NCI-H345 treated with DMSO at 0.1 percent for 48 hours (cell line): ENCODE results near the gene IPPK.
A peak's percentile ranks its signal among the peaks of the same experiment; 100 is the strongest.

Experiments used
- DNase-seq: peaks from one replicate; lab custom pipeline; 2025; ENCODE audit not compliant: unreplicated experiment; lab: John Stamatoyannopoulos, UW

The IPPK gene

DNA sequence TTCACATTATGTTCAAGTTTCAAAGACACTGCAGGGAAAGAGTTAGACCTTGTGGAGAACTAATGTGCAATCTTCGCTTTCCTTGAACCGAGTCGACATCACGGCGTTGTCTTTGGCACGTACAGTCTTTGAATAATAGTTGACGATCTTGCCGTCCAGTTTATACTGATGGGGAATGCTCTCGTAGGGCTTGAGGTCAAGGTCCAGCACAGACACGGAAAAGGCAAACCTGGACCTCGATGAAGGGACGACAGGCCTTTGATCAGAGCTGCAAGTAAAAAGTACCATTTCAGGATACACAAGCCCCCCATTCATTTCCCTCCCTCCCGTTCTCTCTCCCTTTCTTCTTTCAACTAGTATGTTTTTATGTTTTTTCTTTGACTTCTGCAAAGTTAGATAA is 54.1 kb downstream of the IPPK start:
- no peak for DNase-seq

DNA sequence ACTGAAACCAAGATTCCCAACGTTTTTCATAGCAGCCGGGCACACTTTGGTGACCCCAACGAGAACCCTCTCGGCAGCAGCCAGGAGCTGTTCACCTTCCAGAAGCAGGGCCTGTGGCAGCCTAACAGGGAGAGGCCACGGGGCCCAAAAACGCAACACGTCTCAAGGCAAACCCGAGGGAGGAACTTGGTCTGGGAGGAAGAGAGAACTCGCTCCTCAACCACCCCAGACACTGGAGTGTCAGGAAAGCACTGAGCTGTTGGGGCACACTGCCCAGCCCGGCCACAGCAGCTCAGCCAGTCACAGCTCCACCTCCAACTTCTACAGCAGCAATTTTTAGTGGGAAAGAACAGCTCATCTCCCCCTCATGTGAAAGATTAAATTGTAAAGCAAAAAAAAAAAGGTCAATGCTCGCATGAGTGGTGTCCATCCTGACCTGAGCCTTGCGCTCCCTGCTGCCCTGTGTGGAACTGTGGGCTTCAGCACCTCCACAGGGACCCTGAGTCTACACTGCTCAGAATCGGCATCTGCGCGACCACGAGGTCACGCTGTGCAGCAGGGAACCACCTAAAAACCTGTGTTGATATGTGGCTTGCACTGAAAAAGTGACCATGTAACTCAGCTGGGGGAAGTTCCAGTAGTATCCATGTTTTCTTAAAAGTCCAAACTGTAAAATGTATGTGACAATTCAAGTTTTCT is 55.0 kb downstream of the IPPK start:
- DNase-seq = no peak

DNA sequence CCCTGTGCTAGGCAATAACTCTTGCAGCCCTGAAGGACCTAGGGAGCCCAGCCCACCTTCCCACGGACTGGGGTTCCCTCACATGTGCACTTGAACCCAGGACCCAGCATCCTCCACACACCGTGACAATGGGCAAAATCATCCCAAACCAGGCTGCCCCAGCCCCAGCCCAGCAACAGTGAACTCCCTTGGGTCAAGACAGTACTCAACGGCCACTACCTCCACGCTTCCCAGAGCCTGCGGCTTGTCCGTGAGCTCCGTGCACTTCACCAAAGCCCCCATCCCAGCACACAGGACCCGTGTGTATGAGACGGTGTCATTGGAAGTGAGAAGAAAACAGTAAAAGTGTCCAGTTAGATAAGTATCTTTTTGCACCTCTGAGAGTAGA is 55.8 kb downstream of the IPPK start:
- DNase-seq = no peak

DNA sequence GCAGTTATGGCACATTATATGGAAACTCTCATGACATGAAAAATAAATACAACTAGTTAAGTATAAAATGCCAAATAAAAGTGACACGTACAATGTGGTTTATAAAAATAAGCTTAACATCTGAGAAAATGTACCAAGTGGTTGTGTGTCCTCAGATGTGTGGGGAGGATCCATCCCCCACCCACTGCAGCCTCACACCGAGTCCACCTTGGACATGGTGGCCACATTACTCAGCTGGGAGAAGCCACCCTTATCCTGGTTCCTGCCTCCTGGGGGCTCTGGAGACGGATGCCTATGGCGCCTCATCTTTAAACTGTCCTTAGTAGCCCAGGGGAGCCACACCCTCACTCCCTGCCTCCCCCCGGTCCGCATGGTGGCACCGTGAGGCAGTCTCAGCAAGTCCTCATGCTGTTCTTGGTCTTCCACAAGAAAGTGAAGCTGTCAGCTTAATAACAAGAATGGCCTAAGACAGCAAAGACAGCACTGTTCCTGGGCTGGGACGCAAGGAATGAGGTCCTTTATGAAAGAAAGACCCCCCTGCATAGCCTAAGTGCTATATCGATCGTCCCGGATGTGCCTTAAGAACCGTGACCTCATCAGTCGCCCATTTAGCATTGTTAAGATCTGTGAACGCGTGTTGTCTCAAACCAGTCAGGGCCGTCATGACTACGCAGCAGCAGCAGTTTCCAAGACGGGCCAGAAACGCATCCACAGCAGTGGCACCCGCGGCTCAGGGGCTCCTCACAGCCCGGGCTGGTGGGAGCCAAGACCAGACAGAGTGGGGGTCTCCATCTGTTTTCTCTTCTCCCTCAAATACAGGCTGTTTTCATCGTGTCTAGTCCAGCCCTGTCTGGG is 56.4 kb downstream of the IPPK start:
- no peak for DNase-seq

DNA sequence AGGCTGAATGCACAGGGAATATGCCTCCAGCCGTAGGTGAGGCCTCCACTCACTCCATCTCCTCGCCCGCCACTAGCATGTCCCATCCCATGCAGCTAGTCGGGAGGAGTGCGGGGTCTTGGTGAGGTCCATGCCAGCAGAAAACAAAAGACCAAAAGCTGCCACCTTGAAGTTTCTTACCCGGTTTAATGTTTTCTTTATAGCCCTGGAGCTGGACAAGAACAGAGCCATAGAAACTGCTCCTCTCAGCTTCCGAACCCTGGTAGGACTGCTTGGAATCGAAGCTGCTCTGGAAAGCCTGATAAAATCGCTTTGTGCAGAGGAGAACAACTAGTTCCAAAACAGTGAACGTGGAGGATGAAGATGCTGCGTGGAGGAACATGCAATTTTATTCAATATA is 57.1 kb downstream of the IPPK start:
- DNase-seq = no peak

DNA sequence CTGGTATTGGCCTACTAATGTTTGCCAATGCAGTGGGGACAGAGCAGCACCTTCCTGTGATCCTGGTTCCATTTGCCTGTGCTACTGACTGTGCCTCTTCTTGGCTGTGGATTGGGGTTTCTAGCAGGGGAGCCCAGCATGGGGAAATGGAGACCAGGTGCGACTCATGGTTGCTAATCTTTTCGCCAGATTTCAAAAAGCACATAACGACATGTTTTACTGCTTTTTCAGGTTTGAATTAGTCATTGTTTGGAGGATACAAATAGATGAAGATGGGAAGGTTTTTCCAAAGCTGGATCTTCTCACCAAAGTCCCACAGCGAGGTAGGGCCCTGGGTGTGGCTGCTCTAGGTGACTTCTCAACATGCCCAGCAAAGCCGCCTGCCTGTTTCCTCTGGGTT is 57.6 kb downstream of the IPPK start:
- no peak for DNase-seq

DNA sequence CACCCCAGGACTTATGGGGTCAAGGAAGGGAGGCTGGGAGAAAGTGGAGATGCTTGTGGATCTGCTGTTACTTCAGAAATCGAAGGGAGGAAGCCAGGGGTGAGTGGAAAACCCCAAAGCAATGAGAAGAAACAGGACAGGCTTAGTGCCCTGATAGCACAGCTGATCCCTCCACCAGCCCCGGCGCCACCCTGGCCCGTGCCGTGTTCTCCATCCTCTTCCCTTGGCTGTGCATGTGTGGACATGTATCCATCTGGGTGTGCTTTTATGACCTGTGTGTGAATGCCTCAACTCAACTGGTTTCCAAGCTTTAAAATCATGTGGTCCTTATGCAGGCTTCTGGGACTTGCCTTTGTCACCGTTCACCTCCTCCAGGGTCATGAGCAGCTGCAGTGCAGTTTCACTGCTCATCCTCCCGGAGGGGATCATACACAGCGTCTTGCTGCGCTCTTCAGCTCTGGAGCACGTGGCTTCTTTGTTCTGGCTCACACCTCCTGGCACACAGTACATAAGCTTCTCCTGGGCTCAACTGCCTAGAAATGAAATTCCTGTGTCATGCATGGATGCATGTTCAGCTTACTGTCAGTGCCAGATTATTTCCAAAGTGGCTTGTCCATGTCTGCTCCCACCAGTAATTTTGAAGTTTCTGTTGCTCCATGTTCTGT is 58.2 kb downstream of the IPPK start:
- DNase-seq = peak; percentile 8

DNA sequence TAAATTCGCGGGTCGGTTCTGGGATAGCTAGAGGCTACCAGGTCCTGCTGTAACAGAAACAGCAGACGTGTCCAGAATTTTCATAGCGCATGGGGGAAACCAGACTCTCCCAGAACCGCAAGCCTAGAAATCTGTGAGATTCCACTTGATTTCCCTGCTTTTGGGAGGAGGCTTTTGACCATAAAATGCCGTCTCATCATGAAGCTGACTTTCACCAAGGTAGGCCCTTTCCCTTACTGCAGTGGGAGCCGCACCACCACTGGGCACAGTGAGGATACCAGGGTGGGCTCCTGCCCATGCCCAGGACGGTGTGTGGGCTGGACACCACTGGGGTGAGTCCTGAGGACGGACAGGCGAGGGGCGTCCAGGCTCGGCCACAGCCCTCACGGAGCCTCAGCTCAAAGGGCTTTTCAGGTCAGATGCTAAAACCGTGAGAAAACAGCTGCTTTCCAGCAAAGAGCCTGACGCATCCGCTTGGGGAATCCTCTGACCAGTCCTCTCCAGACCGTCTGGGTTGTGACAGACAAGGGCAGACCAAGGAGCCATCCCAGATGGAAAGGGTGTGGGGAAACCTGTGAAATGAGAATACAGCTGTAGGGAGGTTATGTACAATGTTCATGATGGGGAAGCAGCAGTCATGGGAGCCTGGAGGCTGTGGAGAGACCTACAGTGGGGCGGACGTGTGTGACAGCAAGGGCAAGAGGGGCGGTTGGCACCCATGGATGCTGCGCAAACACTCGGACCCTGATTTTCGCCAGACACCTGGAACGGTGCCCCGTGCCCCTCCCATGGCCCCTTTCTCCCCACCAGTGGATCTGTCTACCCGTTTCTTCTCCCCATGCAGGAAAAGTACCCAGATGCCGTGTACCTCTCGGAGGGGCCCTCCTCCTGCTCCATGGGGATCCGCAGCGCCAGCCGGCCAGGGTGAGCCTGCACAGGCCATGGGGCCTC is 59.2 kb downstream of the IPPK start:
- no peak for DNase-seq

DNA sequence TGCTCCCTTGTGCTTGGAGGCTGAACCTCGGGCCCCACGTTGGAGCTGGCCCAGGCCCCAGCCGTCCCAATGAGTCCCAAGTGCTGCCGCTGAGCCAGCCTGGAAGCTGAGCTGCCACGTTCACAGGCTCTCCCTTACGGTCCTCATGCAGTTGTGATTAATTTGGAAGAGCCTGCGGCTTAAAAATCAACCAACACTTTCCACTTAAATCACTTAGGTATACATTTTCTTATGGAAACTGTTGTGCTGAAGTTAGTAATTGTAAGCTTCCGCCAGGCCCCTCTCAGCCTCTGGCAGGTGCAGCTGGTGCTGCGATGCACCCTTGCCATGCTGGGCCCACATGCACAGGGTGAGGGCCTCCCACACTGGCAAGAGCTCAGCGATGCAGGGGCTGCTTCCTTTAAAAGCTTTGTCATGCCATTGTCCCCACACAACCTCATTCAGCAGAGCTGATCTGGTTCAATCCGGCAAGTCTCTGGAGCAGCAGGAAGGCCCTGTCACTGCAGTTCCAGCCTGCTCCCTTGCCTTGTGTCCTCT is 61.0 kb downstream of the IPPK start:
- peak; percentile 56 for DNase-seq

DNA sequence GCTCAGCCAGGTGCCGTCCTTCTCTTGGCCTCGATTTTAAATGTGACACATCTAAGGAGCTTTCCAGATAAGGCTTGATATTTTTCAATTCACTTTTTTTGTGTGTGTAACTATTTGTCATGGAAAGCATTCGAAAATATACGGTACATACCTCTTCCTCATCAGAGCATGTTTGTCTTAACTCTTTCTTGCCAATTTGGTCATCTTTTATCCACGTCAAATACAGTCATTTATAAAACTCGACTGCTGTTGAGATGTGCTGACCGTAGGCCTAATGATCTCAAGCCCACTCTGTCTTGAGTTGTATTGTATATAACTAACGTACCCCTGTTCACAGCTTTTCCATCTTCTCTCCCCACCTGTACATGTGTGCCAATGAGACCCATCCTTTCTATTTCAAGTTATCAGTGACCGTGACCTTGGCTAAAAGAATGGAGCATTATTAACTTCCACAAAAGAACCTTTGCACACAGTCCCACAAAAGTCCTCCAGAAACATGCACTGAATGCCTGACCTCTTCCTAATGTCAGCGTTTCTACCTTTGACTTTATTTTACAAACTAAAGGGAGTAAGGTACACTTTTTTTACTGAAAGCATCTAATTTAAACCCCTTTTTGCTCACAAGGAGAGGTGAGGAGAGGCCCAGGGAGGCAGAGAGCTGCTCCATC is 61.6 kb downstream of the IPPK start:
- peak; percentile 4 for DNase-seq

DNA sequence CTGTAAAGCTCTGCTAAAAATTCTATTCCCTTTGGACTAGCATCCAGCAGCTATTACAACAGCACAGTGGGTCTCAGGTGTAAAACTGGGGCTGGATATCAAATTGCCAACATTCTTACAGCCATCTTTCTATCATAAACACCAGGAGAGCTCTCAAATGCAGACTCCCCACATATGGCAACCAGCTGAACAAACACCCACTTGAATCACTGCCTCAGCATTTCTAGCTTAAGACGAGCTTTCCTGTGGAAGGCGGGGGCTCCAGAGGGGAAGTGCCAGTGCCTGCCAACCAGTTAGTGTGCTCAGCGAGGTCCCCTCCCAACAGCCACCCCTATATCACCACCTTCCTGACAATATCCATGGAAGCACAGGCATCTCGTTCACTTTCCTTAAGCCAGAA is 62.2 kb downstream of the IPPK start:
- peak; percentile 74 for DNase-seq

DNA sequence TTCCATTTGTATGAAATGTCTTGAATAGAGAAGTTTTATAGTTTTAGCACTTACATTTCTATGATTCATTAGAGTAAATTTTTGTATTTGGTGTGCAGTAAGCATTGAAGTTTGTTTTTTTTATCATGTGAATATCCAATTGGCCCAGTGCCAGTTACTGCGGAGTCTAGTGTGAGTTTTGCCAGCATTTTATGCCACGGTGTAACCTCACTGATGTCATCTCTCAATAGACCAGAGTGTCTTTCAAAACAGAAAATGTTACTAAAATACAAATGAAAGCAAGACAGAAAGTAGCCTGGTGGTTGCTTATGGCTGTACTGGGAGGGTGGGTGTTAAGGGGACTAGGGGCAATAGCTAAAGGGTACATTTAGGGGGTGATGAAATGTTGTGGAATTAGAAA is 62.8 kb downstream of the IPPK start:
- DNase-seq = peak; percentile 12

DNA sequence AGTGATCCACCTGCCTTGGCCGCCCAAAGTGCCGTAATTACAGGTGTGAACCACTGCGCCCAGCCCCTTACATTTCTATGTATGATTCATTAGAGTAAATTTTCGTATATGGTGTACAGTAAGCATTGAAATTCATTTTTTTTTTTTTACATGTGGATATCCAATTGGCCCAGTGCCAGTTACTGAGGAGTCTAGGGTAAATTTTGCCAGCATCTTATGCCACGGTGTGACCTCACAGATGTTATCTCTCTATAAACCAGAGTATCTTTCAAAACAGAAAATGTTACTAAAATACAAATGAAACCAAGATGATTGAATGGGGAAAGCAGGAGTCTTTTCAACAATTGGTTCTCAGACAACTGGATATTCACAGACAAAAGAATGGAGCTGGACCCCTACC is 64.7 kb downstream of the IPPK start:
- DNase-seq = no peak

DNA sequence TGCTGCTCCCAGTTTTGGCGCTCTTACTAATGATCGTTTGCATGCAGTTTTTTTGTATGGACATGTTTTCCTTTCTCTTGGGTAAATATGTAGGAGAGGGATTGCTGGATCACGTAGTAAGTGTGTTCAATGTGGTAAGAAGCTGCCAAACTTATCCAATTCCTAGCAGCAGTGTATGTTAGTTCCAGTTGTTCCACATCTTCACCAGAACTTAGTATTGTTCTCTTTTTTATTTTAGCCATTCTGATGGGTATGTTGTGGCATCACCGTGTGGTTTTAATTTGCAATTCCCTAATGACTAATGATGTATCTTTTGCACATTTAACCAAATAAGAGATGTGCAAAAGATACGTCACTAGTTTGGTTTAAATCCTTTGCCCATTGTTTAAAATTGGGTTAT is 65.9 kb downstream of the IPPK start:
- no peak for DNase-seq

DNA sequence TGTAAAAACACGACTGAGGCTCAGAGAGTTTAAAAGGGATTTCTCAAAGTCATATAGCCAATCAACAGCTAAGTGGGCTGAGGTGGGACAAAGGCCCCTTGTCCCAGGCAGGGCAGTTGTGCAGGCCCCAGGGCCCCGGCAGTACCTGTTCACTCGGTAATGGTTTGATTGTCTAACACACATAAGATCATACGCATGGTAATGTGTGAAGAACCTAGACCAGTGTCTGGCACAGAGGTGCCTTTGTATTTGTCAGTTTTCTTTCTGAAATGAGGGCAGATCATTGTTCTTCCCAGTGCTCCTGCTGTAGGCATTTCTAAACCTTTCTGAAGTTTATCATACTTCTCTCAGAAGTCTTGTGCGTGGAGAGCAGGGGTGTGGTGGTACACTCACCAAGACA is 66.8 kb downstream of the IPPK start:
- DNase-seq = no peak

DNA sequence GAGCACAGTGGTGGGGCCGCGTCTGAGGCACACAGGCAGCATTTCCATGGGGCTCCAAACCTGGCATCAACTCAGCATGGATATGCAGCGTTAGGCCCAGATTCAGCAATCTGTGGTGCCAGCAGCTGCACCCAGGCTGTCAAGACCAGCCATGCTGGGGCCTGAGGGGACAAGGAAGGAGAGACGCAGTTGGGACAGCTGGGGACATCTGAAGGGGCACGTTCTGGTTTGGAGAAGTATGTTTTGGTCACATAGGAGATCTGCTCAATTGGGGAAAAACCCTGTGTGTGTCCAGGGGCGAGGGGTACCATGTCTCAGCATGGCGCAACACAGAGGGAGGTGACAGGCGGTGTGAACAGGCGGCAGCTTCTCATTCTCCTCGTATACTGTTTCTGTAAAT is 67.5 kb downstream of the IPPK start:
- no peak for DNase-seq

DNA sequence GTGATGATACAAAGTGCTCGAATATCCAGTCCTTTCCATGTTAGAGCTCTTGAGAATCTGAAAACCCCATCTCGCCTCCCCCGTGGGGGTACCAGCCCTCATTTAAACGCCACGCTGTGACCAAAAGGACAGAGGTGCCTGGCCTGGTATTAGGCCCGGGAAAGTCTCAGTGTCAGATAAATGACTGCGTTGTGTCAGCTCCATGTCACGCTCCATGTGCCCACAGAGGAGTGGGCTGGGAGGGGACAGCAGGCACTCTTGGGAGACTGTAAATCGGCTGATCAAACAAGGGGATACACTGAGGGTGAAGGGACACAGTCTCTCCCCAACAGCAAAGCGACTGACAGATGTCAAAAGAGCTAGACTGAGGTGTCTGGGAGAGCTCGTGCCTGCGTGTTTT is 68.5 kb downstream of the IPPK start:
- no peak for DNase-seq

DNA sequence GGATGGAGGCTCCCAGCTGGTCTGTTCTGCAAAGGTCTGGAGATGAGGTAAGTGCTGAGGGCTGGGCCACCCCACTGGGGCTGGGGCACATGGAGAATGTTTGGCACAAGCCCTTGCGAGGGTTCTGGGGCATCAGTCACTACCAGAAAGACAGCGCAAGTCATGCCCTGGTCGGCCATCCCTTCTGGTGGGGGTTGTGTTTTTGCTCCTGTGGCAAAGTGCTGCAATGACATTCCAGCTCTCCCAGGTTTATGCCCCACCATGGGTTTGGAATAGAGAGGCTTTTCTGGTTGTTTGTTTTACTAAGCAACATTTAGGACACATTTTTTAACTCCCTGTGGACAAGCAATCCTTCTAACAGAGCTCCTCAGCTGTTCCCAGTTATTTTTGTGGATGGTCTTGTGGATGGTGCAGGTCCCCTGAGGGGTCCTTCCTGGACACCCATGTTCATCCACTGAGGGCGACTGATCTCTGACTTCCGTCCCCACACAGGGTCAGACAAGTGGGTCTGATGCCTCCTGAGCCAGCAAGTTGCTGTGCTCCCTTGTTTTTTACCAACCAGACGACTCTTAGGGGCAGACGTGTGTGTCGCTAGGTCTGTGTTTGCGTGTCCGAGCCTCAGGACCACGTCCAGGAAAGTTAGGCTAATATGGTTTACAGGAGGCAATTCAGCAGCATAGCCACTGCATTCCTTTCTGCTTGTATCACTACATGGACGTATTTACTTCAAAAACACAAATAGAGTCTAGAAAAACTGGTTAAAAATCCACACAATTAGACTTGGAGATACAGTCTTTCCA is 69.3 kb downstream of the IPPK start:
- no peak for DNase-seq

DNA sequence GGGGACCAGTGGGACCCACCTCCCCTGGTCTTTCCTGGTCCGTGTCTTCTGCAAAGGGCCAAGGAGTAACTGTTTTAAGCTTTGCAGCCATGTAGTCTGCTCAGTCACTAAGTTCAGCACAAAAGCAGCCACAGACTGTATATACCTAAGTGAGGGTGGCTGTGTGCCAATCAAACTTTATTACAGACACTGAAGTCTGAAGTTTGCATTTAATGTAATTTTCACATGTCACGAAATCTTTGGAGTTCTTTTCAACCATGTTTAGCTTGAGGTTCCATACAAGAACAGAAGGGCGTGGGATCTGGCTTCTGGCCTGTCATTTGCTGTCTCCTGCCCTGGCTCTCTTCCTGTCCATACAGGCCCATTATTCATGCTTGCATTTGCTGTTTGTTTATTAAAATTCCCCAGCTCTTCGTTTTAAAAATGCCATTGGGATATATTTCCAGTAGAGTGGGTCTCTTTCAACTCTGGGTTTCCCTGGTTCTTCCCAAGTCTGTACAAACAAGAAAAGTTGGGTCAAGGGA is 69.9 kb downstream of the IPPK start:
- no peak for DNase-seq
